IPS-15b (cell line): ENCODE results near the gene ADNP.

ENCODE experiments used
- H3K27me3 ChIP-seq: one replicate; pipeline ENCODE4 v1.6.1; 2013; ENCODE audit warnings: low read length; ENCODE audit not compliant: control insufficient read depth, insufficient read depth
- H3K36me3 ChIP-seq: one replicate; pipeline ENCODE4 v1.6.1; 2013; ENCODE audit warnings: low read length; ENCODE audit not compliant: control insufficient read depth, insufficient read depth
- H3K4me1 ChIP-seq: one replicate; pipeline ENCODE4 v1.6.1; 2013; ENCODE audit warnings: mild to moderate bottlenecking, low read length; ENCODE audit not compliant: control insufficient read depth, insufficient read depth
- H3K4me3 ChIP-seq: one replicate; pipeline ENCODE4 v1.5.1; 2013; ENCODE audit warnings: low read depth, low read length
- H3K9ac ChIP-seq: one replicate; pipeline ENCODE4 v1.6.1; 2013; ENCODE audit warnings: low read depth, mild to moderate bottlenecking, low read length
- H3K9me3 ChIP-seq: one replicate; pipeline ENCODE4 v1.6.1; 2013; ENCODE audit warnings: mild to moderate bottlenecking, low read length; ENCODE audit not compliant: control insufficient read depth, insufficient read depth

Gene ADNP

DNA sequence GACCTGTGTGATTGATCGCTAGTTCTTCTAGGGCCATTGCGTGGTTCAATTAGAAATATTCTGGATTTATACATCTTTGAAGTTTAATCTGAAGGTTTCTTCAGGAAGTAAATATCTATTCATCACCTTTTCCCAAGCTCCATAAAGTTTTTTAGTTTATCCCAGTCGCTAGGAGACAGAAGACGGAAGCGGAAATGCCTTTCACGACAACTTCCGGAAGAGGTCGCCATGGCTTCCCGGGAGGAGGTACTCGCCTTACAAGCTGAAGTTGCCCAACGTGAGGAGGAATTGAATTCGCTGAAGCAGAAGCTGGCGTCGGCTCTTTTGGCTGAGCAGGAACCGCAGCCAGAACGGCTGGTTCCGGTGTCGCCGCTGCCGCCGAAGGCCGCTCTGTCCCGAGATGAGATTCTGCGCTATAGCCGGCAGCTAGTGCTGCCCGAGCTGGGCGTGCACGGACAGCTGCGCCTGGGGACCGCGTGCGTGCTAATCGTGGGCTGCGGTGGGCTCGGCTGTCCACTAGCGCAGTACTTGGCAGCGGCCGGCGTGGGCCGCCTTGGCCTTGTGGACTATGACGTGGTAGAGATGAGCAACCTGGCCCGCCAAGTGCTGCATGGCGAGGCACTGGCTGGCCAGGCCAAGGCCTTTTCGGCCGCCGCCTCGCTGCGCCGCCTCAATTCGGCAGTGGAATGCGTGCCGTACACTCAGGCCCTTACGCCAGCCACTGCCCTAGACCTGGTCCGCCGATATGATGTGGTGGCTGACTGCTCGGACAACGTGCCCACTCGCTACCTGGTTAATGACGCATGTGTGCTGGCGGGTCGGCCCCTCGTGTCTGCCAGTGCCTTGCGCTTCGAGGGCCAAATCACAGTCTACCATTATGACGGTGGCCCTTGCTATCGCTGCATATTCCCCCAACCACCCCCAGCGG is 27.6 kb upstream of the ADNP start, which contains the start of gene MOCS3:
MOCS3 (plus strand) TSS at position 204 of the 928 bp plus-strand sequence; CDS start at position 229, 25 bp downstream.
- H3K4me1 ChIP-seq: no peaks in the 10 kb centered on the region
- no peaks in the 10 kb centered on the region for H3K9me3 ChIP-seq
- H3K27me3 ChIP-seq: no peaks in the 10 kb centered on the region
- peak within 1 kb of the TSS; percentile 91 for H3K4me3 ChIP-seq
- peak within 1 kb of the TSS; percentile 88 for H3K9ac ChIP-seq
- H3K36me3 ChIP-seq: no peaks in the 10 kb centered on the region

DNA sequence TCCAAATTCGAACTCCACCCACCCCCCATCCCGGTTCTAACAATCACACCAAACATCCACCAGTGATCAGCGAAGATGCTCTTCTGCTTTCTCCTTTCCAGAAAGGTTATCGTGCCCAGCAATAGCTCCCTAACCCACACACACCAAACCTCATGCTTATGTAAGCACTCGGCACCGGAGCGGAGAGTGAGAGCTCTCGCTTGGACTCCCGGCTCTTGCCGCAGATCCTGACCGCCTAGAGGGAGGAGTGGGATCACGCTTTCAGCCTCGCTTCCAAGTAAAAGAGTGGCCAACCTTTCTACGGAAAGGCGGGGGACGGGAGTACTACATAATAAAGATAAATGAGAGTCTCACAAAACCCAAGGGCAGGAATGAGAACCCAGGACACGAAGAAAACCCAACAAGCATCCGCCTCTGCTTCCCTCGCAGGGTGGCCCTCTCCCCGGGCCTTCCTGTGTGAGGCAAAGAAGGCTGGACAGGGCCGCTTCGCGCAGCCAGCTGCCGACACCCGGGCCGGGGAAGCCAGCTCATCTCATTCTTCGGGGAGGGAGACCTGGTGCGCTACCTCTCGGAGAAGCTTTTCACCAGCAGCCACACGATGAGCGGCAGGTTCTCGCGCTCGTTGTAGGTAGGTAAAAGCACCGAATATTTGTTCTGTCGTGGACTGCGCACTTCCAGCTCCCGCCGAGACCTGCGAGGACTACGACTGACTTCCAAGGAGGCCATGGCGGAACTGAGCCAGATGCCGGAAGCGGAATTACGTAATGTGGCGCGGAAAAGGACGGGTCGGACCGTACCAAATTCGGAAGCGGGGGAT is 26.8 kb upstream of the ADNP start, which contains the start of gene DPM1:
DPM1 (minus strand) TSS at position 735 of the 817 bp plus-strand sequence; CDS start at position 726, 9 bp downstream.
- no peaks in the 10 kb centered on the region for H3K36me3 ChIP-seq
- no peaks in the 10 kb centered on the region for H3K9me3 ChIP-seq
- H3K27me3 ChIP-seq: no peaks in the 10 kb centered on the region
- H3K4me3 ChIP-seq: peak within 1 kb of the TSS; percentile 91
- H3K9ac ChIP-seq: peak within 1 kb of the TSS; percentile 88
- H3K4me1 ChIP-seq: no peaks in the 10 kb centered on the region

- no peaks in the 10 kb centered on the region for H3K9me3 ChIP-seq
- H3K36me3 ChIP-seq: no peaks in the 10 kb centered on the region
- no peaks in the 10 kb centered on the region for H3K4me1 ChIP-seq
- H3K9ac ChIP-seq: peak overlapping the region; percentile 88
- H3K4me3 ChIP-seq: peak overlapping the region; percentile 91
- no peaks in the 10 kb centered on the region for H3K27me3 ChIP-seq
Observed at GRCh38 chr20:50957276-50957675, 26.0 kb upstream of the ADNP start.

GRCh38 chr20:50953821-50954220 is 22.6 kb upstream of the ADNP start:
- peaks cover 4% of the 10 kb centered on the region for H3K36me3 ChIP-seq
- H3K4me1 ChIP-seq: no peaks in the 10 kb centered on the region

GRCh38 chr20:50953196-50953595 is 22.0 kb upstream of the ADNP start:
- Histone ChIP-seq H3K9ac (no peak overlapping the region), H3K4me1 (no peaks in the 10 kb centered on the region), H3K36me3 (peaks cover 7% of the 10 kb centered on the region), H3K4me3 (no peak overlapping the region), H3K9me3 (no peaks in the 10 kb centered on the region), H3K27me3 (no peaks in the 10 kb centered on the region)

More at GRCh38 chr20:50953821-50954220, 22.6 kb upstream of the ADNP start:
- Histone ChIP-seq H3K9me3 (no peaks in the 10 kb centered on the region), H3K4me3 (no peak overlapping the region), H3K9ac (no peak overlapping the region), H3K27me3 (no peaks in the 10 kb centered on the region)

- Histone ChIP-seq H3K36me3 (peaks cover 33% of the 10 kb centered on the region), H3K9me3 (no peaks in the 10 kb centered on the region), H3K27me3 (no peaks in the 10 kb centered on the region), H3K4me3 (no peak overlapping the region), H3K4me1 (no peaks in the 10 kb centered on the region), H3K9ac (no peak overlapping the region)
Observed at GRCh38 chr20:50948132-50948785, 17.0 kb upstream of the ADNP start.

DNA sequence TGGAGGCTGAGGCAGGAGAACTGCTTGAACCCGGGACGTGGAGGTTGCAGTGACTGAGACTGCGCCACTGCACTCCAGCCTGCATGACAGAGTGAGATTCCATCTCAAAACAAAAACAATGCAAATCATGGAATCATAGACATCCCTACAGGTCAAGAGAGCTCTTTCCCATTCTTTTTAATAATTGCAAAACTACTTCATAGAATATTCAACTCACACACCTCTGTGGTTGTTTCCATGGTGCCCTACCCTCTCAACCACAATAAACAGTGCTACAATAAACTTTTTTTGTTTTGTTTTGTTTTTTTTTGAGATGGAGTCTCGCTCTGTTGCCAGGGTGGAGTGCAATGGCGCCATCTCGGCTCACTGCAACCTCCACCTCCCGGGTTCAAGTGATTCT is 11.8 kb upstream of the ADNP start:
- no peak overlapping the region for H3K4me3 ChIP-seq
- peaks cover 46% of the 10 kb centered on the region for H3K36me3 ChIP-seq
- no peaks in the 10 kb centered on the region for H3K27me3 ChIP-seq
- no peaks in the 10 kb centered on the region for H3K4me1 ChIP-seq
- H3K9ac ChIP-seq: no peak overlapping the region
- no peaks in the 10 kb centered on the region for H3K9me3 ChIP-seq

DNA sequence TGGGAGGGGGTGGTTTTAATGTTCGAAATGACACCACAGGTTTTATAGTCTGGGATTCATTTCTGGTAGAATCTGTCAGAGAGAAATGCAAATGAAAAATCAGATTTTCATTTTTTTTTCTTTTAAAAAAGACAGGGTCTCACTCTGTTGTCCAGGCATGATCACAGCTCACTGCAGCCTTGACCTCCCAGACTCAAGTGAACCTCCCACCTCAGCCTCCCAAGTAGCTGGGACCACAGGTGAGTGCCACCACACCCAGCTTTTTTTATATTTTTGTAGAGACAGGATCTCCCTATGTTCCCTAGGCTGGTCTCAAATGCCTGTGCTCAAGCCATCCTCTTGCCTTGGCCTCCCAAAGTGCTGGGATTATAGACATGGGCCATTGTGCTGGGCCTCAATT is 2.4 kb upstream of the ADNP start:
- Histone ChIP-seq H3K4me3 (no peak overlapping the region), H3K9me3 (no peaks in the 10 kb centered on the region), H3K36me3 (no peaks in the 10 kb centered on the region), H3K27me3 (no peaks in the 10 kb centered on the region), H3K9ac (no peak overlapping the region), H3K4me1 (peaks cover 7% of the 10 kb centered on the region)

GRCh38 chr20:50932691-50933280 is 1.5 kb upstream of the ADNP start:
- Histone ChIP-seq H3K36me3 (no peaks in the 10 kb centered on the region), H3K9me3 (no peaks in the 10 kb centered on the region), H3K4me1 (peaks cover 9% of the 10 kb centered on the region), H3K4me3 (no peak overlapping the region), H3K9ac (no peak overlapping the region), H3K27me3 (no peaks in the 10 kb centered on the region)

DNA sequence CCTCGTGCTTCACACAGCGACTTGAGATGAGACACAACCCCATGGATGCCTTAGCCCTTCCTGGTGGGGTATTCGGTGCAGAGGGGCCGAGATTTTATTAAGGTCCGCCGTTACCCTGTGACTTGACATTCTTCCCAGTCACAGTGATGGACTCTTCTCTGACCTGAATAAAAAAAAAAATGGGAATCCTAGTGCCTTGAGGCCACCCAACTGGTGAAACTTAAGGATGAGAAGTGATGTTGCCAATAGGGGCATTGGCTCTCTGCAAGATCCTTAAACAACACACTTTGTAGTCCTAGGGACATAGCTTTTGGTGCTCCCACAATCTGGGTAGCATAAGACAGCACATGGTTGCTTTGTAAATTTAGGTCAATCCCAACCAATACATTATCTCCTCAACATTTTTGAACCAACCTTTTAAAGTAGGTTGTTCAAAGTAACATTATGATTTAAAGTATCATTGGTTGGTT is 814 bp upstream of the ADNP start:
- Histone ChIP-seq H3K27me3 (no peaks in the 10 kb centered on the region), H3K9ac (peak overlapping the region; percentile 61), H3K4me3 (peak overlapping the region; percentile 9), H3K9me3 (no peaks in the 10 kb centered on the region), H3K4me1 (peaks cover 12% of the 10 kb centered on the region), H3K36me3 (no peaks in the 10 kb centered on the region)

DNA sequence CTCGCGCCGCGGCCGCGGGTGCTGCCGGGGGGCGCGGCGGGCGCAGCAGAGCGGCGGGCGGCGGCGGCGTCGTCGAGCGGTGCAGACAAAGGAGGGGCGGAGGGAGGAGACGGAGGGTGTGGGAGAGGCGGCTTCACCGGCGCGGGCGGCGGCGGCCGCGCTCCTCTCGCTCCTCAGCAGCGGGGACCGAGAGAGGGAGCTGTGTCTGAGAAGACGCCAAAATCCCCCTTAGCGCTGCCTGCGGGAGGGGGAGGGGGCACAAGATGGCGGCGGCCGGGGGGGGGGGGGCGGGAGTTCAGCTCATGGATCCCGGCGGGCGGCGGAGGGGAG is 296 bp downstream of the ADNP start:
- H3K4me3 ChIP-seq: peak overlapping the region; percentile 39
- H3K36me3 ChIP-seq: no peaks in the 10 kb centered on the region
- H3K4me1 ChIP-seq: peaks cover 16% of the 10 kb centered on the region
- H3K27me3 ChIP-seq: no peaks in the 10 kb centered on the region
- H3K9me3 ChIP-seq: no peaks in the 10 kb centered on the region
- H3K9ac ChIP-seq: peak overlapping the region; percentile 37
